ENCODE results near the gene SLC30A5. TPM values are rescaled to one million over a fixed set of nuclear protein-coding genes. Genes with fewer than 3 reads are reported as not detected.

The SLC30A5 gene
- total and polyA plus RNA-seq, 2 of the 13 experiments (the other 11 are each of a cell fraction or from before 2014, with no cell fraction given), result 46.0 to 53.6 TPM

GRCh38 chr5:69083412-69083811, 10.4 kb upstream of the SLC30A5 start (continued):
- TF ChIP-seq ZNF598 (CRISPR knock-in tag; IDR thresholded peaks at IDR 0.05; ENCODE audit: borderline replicate concordance), result no peak
- no peak for TF ChIP-seq ZNF737 (CRISPR knock-in tag; IDR thresholded peaks at IDR 0.05; ENCODE audit: borderline replicate concordance)
- TF ChIP-seq, protein P1, sequence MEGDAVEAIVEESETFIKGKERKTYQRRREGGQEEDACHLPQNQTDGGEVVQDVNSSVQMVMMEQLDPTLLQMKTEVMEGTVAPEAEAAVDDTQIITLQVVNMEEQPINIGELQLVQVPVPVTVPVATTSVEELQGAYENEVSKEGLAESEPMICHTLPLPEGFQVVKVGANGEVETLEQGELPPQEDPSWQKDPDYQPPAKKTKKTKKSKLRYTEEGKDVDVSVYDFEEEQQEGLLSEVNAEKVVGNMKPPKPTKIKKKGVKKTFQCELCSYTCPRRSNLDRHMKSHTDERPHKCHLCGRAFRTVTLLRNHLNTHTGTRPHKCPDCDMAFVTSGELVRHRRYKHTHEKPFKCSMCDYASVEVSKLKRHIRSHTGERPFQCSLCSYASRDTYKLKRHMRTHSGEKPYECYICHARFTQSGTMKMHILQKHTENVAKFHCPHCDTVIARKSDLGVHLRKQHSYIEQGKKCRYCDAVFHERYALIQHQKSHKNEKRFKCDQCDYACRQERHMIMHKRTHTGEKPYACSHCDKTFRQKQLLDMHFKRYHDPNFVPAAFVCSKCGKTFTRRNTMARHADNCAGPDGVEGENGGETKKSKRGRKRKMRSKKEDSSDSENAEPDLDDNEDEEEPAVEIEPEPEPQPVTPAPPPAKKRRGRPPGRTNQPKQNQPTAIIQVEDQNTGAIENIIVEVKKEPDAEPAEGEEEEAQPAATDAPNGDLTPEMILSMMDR (CRISPR knock-in tag; IDR thresholded peaks at IDR 0.05), result peak; percentile 55
- TF ChIP-seq PHF5A (CRISPR knock-in tag; IDR thresholded peaks at IDR 0.05; ENCODE audit: low read depth, unreplicated experiment), result no peak
- TF ChIP-seq GABPB1 (CRISPR knock-in tag; IDR thresholded peaks at IDR 0.05), result peak; percentile 69
- peak; percentile 64 for TF ChIP-seq RAD21 (CRISPR knock-in tag; IDR thresholded peaks at IDR 0.05)
- no peak for TF ChIP-seq FLYWCH1 (CRISPR knock-in tag; IDR thresholded peaks at IDR 0.05)
- TF ChIP-seq MXD3 (CRISPR knock-in tag; IDR thresholded peaks at IDR 0.05), result no peak
- TF ChIP-seq ZNF800 (CRISPR knock-in tag; IDR thresholded peaks at IDR 0.05), result 0 out of 2 replicates have a peak, but pooled peaks have one; percentile 38
- TF ChIP-seq KAT8 (CRISPR knock-in tag; IDR thresholded peaks at IDR 0.05), result 0 out of 2 replicates have a peak, but pooled peaks have one; percentile 17
- no peak for TF ChIP-seq ZNF329 (CRISPR knock-in tag; IDR thresholded peaks at IDR 0.05; ENCODE audit: low read depth)
- TF ChIP-seq TBX2 (CRISPR knock-in tag; IDR thresholded peaks at IDR 0.05; ENCODE audit: borderline replicate concordance), result 0 out of 2 replicates have a peak, but pooled peaks have one; percentile 17
- TF ChIP-seq SMARCC2 (IDR thresholded peaks at IDR 0.05), result no peak
- TF ChIP-seq ZNF691 (CRISPR knock-in tag; IDR thresholded peaks at IDR 0.05; ENCODE audit: borderline replicate concordance, low read depth), result no peak
- TF ChIP-seq DDIT3 (CRISPR knock-in tag; IDR thresholded peaks at IDR 0.05), result no peak
- peak; percentile 57 for TF ChIP-seq TFDP2 (CRISPR knock-in tag; IDR thresholded peaks at IDR 0.05)
- TF ChIP-seq ZNF343 (CRISPR knock-in tag; IDR thresholded peaks at IDR 0.05), result no peak
- peak; percentile 24; the same call in 1 of the 2 replicates for TF ChIP-seq YEATS2 (CRISPR knock-in tag; IDR thresholded peaks at IDR 0.05; ENCODE audit: borderline replicate concordance)
- peak; percentile 34; the same call in 1 of the 2 replicates for TF ChIP-seq ZNF362 (CRISPR knock-in tag; IDR thresholded peaks at IDR 0.05; ENCODE audit: borderline replicate concordance)
- TF ChIP-seq KLF12 (CRISPR knock-in tag; IDR thresholded peaks at IDR 0.05; ENCODE audit: borderline replicate concordance), result 0 out of 2 replicates have a peak, but pooled peaks have one; percentile 45
- TF ChIP-seq, protein P2, sequence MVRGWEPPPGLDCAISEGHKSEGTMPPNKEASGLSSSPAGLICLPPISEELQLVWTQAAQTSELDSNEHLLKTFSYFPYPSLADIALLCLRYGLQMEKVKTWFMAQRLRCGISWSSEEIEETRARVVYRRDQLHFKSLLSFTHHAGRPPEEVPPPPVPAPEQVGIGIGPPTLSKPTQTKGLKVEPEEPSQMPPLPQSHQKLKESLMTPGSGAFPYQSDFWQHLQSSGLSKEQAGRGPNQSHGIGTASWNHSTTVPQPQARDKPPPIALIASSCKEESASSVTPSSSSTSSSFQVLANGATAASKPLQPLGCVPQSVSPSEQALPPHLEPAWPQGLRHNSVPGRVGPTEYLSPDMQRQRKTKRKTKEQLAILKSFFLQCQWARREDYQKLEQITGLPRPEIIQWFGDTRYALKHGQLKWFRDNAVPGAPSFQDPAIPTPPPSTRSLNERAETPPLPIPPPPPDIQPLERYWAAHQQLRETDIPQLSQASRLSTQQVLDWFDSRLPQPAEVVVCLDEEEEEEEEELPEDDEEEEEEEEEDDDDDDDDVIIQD (CRISPR knock-in tag; IDR thresholded peaks at IDR 0.05; ENCODE audit: low read depth), result 0 out of 2 replicates have a peak, but pooled peaks have one; percentile 37
